HCT116 (cell line): Measurements from ENCODE around the gene CDKN2B-AS1. TPM values are rescaled to one million over a fixed set of nuclear protein-coding genes. Genes with fewer than 3 reads are reported as not detected.

Experiments used
- ATAC-seq: fragments of 200-7000 bp; cut with Tn5 transposase; 2 replicates; pipeline ENCODE4 v1.9.1; 2020; ENCODE audit warnings: mild to moderate bottlenecking, moderate library complexity
- BruUV-seq: library from RNA; stranded (reverse); fragments of 400-500 nt; replicated peaks from 2 replicates; lab custom pipeline; 2021; lab: Mats Ljungman, UMichigan
- CTCF ChIA-PET: fragments of 300-600 bp; sonication (Branson Sonifier 250); formaldehyde crosslinking; loops from one replicate; lab custom pipeline; 2021; ENCODE audit warnings: antibody characterized with exemption; lab: Charles Lee
- POLR2A ChIA-PET: fragments of 300-600, 350-600 bp; sonication (Branson Sonifier 250); formaldehyde crosslinking; loops from one replicate; lab custom pipeline; 2021; ENCODE audit warnings: antibody characterized with exemption; lab: Charles Lee
- RAD21 ChIA-PET, 2 experiments: fragments of 300-600 bp; sonication (Branson Sonifier 250); formaldehyde crosslinking; loops; one replicate each; lab custom pipeline; 2023; ENCODE audit warnings: low total read pairs in 2 of 2; ENCODE audit not compliant: uncharacterized antibody in 2 of 2, unreplicated experiment in 2 of 2, low non-redundant PET in 1 of 2; lab: Charles Lee
- DNase-seq: peaks from one replicate; pipeline ENCODE4 v3.0.0-alpha.2; 2010; ENCODE audit warnings: low read depth, low spot score
- H2AFZ ChIP-seq: fragments of 200-600 bp; shearing (Covaris generic), sonication (generic); 2 replicates; pipeline ENCODE4 v1.6.1; 2017; ENCODE audit warnings: low read depth, mixed run types, mixed read lengths, antibody characterized with exemption, low read length; ENCODE audit not compliant: poor library complexity, severe bottlenecking
- H3K27ac ChIP-seq: 2 replicates; pipeline ENCODE4 v1.5.1; 2012; ENCODE audit warnings: low read depth, low read length
- H3K27me3 ChIP-seq: fragments of 200-600 bp; sonication (generic); 2 replicates; pipeline ENCODE4 v1.6.1; 2016; ENCODE audit warnings: mixed run types, low read length, mixed read lengths; ENCODE audit not compliant: insufficient read depth
- H3K36me3 ChIP-seq, 2 experiments: fragments of 200-500 bp in 1 of 2; fragments of 200-600 bp in 1 of 2; sonication (Bioruptor generic) in 1 of 2; sonication (generic) in 1 of 2; 2 replicates each; pipeline versions ENCODE4 v1.5.1 to v1.6.1; 2014 to 2016; ENCODE audit warnings: low read length in 2 of 2, inconsistent platforms in 1 of 2, mixed read lengths in 1 of 2, mixed run types in 1 of 2; ENCODE audit not compliant: insufficient read depth in 2 of 2, control insufficient read depth in 1 of 2
- H3K4me1 ChIP-seq, 2 experiments: fragments of 200-600 bp in 1 of 2; sonication (generic) in 1 of 2; 2 replicates each; pipeline versions ENCODE4 v1.5.1 to v1.6.1; 2012 to 2017; ENCODE audit warnings: low read length in 2 of 2, inconsistent platforms in 1 of 2, mild to moderate bottlenecking in 1 of 2, mixed read lengths in 1 of 2, mixed run types in 1 of 2, moderate library complexity in 1 of 2; ENCODE audit not compliant: insufficient read depth in 2 of 2, control insufficient read depth in 1 of 2
- H3K4me2 ChIP-seq: fragments of 200-600 bp; sonication (generic); 2 replicates; pipeline ENCODE4 v1.6.1; 2017; ENCODE audit warnings: mixed run types, low read length, mixed read lengths
- H3K4me3 ChIP-seq, 2 experiments: fragments of 200-600 bp in 1 of 2; sonication (generic) in 1 of 2; replicated peaks in 1 of 2; 2 replicates each; pipeline ENCODE4 v1.5.1; 2011 to 2016; ENCODE audit warnings: low read length in 2 of 2, control low read depth in 1 of 2, low read depth in 1 of 2, mild to moderate bottlenecking in 1 of 2, mixed read lengths in 1 of 2, mixed run types in 1 of 2
- H3K79me2 ChIP-seq: fragments of 200-600 bp; sonication (generic); 2 replicates; pipeline ENCODE4 v1.6.1; 2017; ENCODE audit warnings: mild to moderate bottlenecking, mixed run types, low read length, moderate library complexity, mixed read lengths; ENCODE audit not compliant: insufficient read depth
- H3K9ac ChIP-seq: fragments of 200-600 bp; sonication (generic); 2 replicates; pipeline ENCODE4 v1.6.1; 2016; ENCODE audit warnings: low read length, mixed read lengths
- H3K9me2 ChIP-seq: fragments of 200-600 bp; sonication (generic), shearing (Covaris generic); 2 replicates; pipeline ENCODE4 v1.6.1; 2017; ENCODE audit warnings: mixed run types, mild to moderate bottlenecking, moderate library complexity; ENCODE audit not compliant: insufficient read depth
- H3K9me3 ChIP-seq, 2 experiments: fragments of 200-500 bp in 1 of 2; fragments of 200-600 bp in 1 of 2; sonication (Bioruptor generic) in 1 of 2; sonication (generic) in 1 of 2; 2 replicates each; pipeline ENCODE4 v1.6.1; 2014 to 2017; ENCODE audit warnings: low read length in 2 of 2, mixed read lengths in 2 of 2, inconsistent platforms in 1 of 2, low read depth in 1 of 2, mild to moderate bottlenecking in 1 of 2, mixed run types in 1 of 2, moderate library complexity in 1 of 2; ENCODE audit not compliant: control insufficient read depth in 1 of 2, insufficient read depth in 1 of 2
- H4K20me1 ChIP-seq: fragments of 200-600 bp; sonication (generic), shearing (Covaris generic); 2 replicates; pipeline ENCODE4 v1.6.1; 2017; ENCODE audit warnings: mixed run types, mild to moderate bottlenecking, moderate library complexity; ENCODE audit not compliant: insufficient read depth
- CBX3 ChIP-seq: IDR thresholded peaks from 2 replicates; pipeline ENCODE4 v1.6.1; 2012; ENCODE audit warnings: low read depth
- CEBPB ChIP-seq: IDR thresholded peaks from 2 replicates; pipeline ENCODE4 v1.6.1; 2012; ENCODE audit warnings: low read depth
- EGR1 ChIP-seq: IDR thresholded peaks from 2 replicates; pipeline ENCODE4 v1.6.1; 2012; ENCODE audit warnings: low read depth
- FOSL1 ChIP-seq: IDR thresholded peaks from 2 replicates; pipeline ENCODE4 v1.6.1; 2012; ENCODE audit warnings: low read depth
- JUND ChIP-seq: IDR thresholded peaks from 2 replicates; pipeline ENCODE4 v1.6.1; 2012
- POLR2A ChIP-seq: IDR thresholded peaks from 2 replicates; pipeline ENCODE4 v1.7.0; 2011; ENCODE audit warnings: borderline replicate concordance; ENCODE audit not compliant: insufficient read depth, insufficient read length; ENCODE audit errors: extremely low read depth
- POLR2AphosphoS5 ChIP-seq: IDR thresholded peaks from 2 replicates; pipeline ENCODE4 v1.6.1; 2011; ENCODE audit warnings: mild to moderate bottlenecking, low read depth, low read length, moderate library complexity
- RAD21 ChIP-seq: IDR thresholded peaks from 2 replicates; pipeline ENCODE4 v1.6.1; 2012; ENCODE audit warnings: low read depth, mild to moderate bottlenecking
- SP1 ChIP-seq: IDR thresholded peaks from 2 replicates; pipeline ENCODE4 v1.6.1; 2012; ENCODE audit warnings: low read depth
- SRF ChIP-seq: IDR thresholded peaks from 2 replicates; pipeline ENCODE4 v1.6.1; 2012; ENCODE audit warnings: low read depth
- YY1 ChIP-seq: IDR thresholded peaks from 2 replicates; pipeline ENCODE4 v1.6.1; 2011; ENCODE audit warnings: low read length, low read depth, moderate library complexity, mild to moderate bottlenecking; ENCODE audit not compliant: insufficient replicate concordance; ENCODE audit errors: extremely low read depth
- ZFX ChIP-seq: fragments of 450-650 bp; IDR thresholded peaks from 2 replicates; pipeline ENCODE4 v1.6.1; 2017
- ZNF274 ChIP-seq: fragments of 200-500 bp; sonication (Bioruptor generic); IDR thresholded peaks from 2 replicates; pipeline ENCODE4 v1.6.1; 2014; ENCODE audit warnings: mild to moderate bottlenecking, low read depth, low read length, inconsistent platforms
- intact Hi-C: fragments of 100-400 bp; cut with micrococcal nuclease; formaldehyde crosslinking; loops from 2 replicates; pipeline ENCODE4 v1.10.0; 2022
- total RNA-seq: library from RNA; stranded (reverse); gene quantifications from one replicate; pipeline ENCODE4 v1.2.1, GENCODE V29; 2021; ENCODE audit not compliant: unreplicated experiment
- TF ChIP-seq, protein P1 (sequence below): IDR thresholded peaks from 2 replicates; pipeline ENCODE4 v1.6.1; 2012
- TF ChIP-seq, protein P2 (sequence below): IDR thresholded peaks from 2 replicates; pipeline ENCODE4 v1.6.1; 2012
- TF ChIP-seq, protein P3 (sequence below): IDR thresholded peaks from 2 replicates; pipeline ENCODE4 v1.6.1; 2011; ENCODE audit warnings: mild to moderate bottlenecking, low read length, moderate library complexity; ENCODE audit not compliant: insufficient replicate concordance; ENCODE audit errors: extremely low read depth

The CDKN2B-AS1 gene
- total RNA-seq, 1 experiment from 2014 or later = 1.7 TPM

DNA sequence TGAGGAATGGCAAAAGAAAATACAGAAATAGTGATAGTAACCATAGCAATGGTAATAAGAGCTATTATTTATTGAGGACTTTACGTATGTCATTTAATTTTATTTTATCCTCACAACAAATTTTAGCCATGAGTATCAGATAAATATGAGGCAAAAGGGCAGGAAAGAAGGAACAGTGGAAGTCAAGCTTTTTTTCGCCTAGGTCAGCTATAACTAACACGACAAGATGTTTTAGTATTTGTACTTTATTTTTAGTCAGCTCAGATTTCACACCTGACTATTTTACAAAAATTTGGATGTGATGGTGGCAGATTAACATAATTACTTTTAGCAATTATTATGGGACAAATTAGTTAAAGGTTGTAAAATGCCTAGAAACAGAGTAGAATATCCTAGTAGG is 49.3 kb downstream of the CDKN2B-AS1 start:
- intact Hi-C loops = loop anchor here (5.0 kb wide), 1 partner anchor 37 kb away; the partner anchor contains the start of gene CDKN2B

DNA sequence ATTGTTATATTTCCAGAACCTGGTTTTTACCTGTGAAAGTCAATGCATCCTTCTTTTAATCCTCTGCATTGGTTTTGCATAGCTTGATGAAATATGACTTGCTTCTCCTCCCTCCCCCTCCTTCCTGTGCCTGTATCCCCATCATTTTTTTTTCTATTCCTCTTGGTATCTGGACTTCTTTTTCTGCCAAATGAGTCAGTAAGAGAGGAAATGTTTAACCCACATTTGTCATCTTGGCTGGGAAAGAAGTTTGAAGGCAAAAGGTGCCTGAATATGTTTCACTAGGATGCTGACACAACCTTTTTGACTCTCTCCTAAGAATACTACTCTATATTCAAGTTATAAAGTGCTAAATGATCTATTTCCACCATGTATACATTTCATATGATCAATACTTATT is 50.0 kb downstream of the CDKN2B-AS1 start:
- H3K27me3 ChIP-seq = no peaks in the 10 kb centered on the region
- ATAC-seq (no peak), DNase-seq (no peak)
- H3K27ac ChIP-seq = no peak overlapping the region
- no peak overlapping the region for H3K4me3 ChIP-seq
- no peaks in the 10 kb centered on the region for H3K9me3 ChIP-seq
- no peak overlapping the region for H2AFZ ChIP-seq
- H4K20me1 ChIP-seq = no peaks in the 10 kb centered on the region
- intact Hi-C loops = loop anchor here (5.0 kb wide), 1 partner anchor 37 kb away; the partner anchor contains the start of gene CDKN2B
- H3K9ac ChIP-seq = no peak overlapping the region
- CTCF ChIA-PET = interaction anchor here (1.2 kb wide), 1 partner anchor 36 kb away, joined by 4 read pairs; the partner anchor contains the start of gene CDKN2B
- no peaks in the 10 kb centered on the region for H3K79me2 ChIP-seq
- H3K36me3 ChIP-seq = no peaks in the 10 kb centered on the region
- POLR2A ChIA-PET = no interaction called here
- H3K4me1 ChIP-seq = peaks cover 15 to 18% of the 10 kb centered on the region in 2 experiments
- no peak overlapping the region for H3K4me2 ChIP-seq
- no TSS peak for BruUV-seq
- RAD21 ChIA-PET = no interaction called here
- no peaks in the 10 kb centered on the region for H3K9me2 ChIP-seq
- TF ChIP-seq SRF = no peak
- no peak for TF ChIP-seq POLR2AphosphoS5
- TF ChIP-seq ZFX = no peak
- no peak for TF ChIP-seq EGR1
- no peak for TF ChIP-seq YY1
- no peak for TF ChIP-seq FOSL1
- no peak for TF ChIP-seq CEBPB
- TF ChIP-seq POLR2A = no peak
- TF ChIP-seq, protein P1, sequence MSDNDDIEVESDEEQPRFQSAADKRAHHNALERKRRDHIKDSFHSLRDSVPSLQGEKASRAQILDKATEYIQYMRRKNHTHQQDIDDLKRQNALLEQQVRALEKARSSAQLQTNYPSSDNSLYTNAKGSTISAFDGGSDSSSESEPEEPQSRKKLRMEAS = no peak
- no peak for TF ChIP-seq JUND
- TF ChIP-seq, protein P2, sequence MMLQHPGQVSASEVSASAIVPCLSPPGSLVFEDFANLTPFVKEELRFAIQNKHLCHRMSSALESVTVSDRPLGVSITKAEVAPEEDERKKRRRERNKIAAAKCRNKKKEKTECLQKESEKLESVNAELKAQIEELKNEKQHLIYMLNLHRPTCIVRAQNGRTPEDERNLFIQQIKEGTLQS = no peak
- TF ChIP-seq SP1 = no peak
- TF ChIP-seq CBX3 = no peak
- TF ChIP-seq, protein P3, sequence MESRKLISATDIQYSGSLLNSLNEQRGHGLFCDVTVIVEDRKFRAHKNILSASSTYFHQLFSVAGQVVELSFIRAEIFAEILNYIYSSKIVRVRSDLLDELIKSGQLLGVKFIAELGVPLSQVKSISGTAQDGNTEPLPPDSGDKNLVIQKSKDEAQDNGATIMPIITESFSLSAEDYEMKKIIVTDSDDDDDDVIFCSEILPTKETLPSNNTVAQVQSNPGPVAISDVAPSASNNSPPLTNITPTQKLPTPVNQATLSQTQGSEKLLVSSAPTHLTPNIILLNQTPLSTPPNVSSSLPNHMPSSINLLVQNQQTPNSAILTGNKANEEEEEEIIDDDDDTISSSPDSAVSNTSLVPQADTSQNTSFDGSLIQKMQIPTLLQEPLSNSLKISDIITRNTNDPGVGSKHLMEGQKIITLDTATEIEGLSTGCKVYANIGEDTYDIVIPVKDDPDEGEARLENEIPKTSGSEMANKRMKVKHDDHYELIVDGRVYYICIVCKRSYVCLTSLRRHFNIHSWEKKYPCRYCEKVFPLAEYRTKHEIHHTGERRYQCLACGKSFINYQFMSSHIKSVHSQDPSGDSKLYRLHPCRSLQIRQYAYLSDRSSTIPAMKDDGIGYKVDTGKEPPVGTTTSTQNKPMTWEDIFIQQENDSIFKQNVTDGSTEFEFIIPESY = no peak
- TF ChIP-seq ZNF274 = no peak

More for the DNA sequence above, 49.3 kb downstream of the CDKN2B-AS1 start:
- no peak overlapping the region for H2AFZ ChIP-seq
- no peaks in the 10 kb centered on the region for H4K20me1 ChIP-seq
- no TSS peak for BruUV-seq
- no peak overlapping the region for H3K4me2 ChIP-seq
- DNase-seq (no peak), ATAC-seq (no peak)
- ChIA-PET POLR2A (no interaction called here), RAD21 (no interaction called here), CTCF (no interaction called here)
- no peaks in the 10 kb centered on the region for H3K36me3 ChIP-seq
- no peak overlapping the region for H3K27ac ChIP-seq
- no peaks in the 10 kb centered on the region for H3K9me2 ChIP-seq
- no peaks in the 10 kb centered on the region for H3K9me3 ChIP-seq
- no peak for TF ChIP-seq YY1
- TF ChIP-seq, protein P3 = no peak
- TF ChIP-seq RAD21 = no peak
- TF ChIP-seq POLR2A = no peak
- TF ChIP-seq SRF = no peak
- H3K4me1 ChIP-seq = peaks cover 11 to 13% of the 10 kb centered on the region in 2 experiments
- H3K4me3 ChIP-seq = no peak overlapping the region
- no peaks in the 10 kb centered on the region for H3K79me2 ChIP-seq
- no peaks in the 10 kb centered on the region for H3K27me3 ChIP-seq
- H3K9ac ChIP-seq = no peak overlapping the region
